Measurements from ENCODE around the gene TMEM213.

DNA sequence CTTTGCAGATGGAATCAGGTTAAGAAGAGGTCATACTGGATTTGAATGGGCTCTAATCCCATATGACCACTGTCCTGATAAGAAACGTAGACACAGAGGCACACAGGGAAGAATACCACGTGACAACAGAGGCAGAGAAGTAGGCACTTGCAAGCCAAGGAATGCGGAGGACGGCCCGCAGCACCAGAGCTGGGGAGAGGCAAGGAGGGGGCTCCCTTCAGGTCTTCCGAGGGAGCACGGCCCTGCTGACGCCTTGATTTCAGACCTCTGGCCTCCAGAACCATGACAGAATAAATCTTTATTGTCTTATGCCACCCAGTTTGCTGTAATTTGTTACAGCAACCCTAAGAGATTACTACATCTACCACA lies 44.7 kb upstream of the TMEM213 start:
- TF ChIP-seq ZBTB8A (IDR thresholded peaks at IDR 0.05; ENCODE audit: partially characterized antibody) (no peak), KLF6 (CRISPR knock-in tag; IDR thresholded peaks at IDR 0.05; ENCODE audit: borderline replicate concordance) (no peak), FUS (optimal IDR thresholded peaks at IDR 0.05; ENCODE audit: low read depth, low read length) (no peak), NR2C2 (CRISPR knock-in tag; IDR thresholded peaks at IDR 0.05) (no peak), NR2C2 (tag; IDR thresholded peaks at IDR 0.05) (no peak), ATF2 (CRISPR knock-in tag; IDR thresholded peaks at IDR 0.05) (no peak), RB1 (IDR thresholded peaks at IDR 0.05; ENCODE audit: low read depth) (no peak), RFX5 (IDR thresholded peaks at IDR 0.05; ENCODE audit: low read depth, low read length) (no peak), PCBP2 (IDR thresholded peaks at IDR 0.05; ENCODE audit: low read depth, low read length, poor library complexity, severe bottlenecking) (no peak), CTCF (IDR thresholded peaks at IDR 0.05 in 2 of 3, conservative IDR thresholded peaks at IDR 0.05 in 1 of 3; ENCODE audit: insufficient read depth in 2 of 3, low read depth in 1 of 3, low read length in 3 of 3) (no peak)
